Astrocyte of the cerebellum (primary cell): ENCODE data around the gene IQCM.
"Not testable (repeated sequence)": the region's sequence is repeated elsewhere in the genome, so short reads cannot be mapped to it uniquely, and the experiment has no call there.

Experiments
- DNase-seq: peaks from one replicate; pipeline ENCODE4 v3.0.0-alpha.2; 2011; ENCODE audit warnings: low read depth
- H3K4me3 ChIP-seq: 2 replicates; pipeline ENCODE4 v1.5.1; 2011; ENCODE audit warnings: mild to moderate bottlenecking, low read depth, low read length, moderate library complexity
- in situ Hi-C: cut with HindIII; loops from 2 replicates; pipeline ENCODE4 v1.10.0; 2017; ENCODE audit warnings: low sequenced_read_pairs
- TF ChIP-seq, protein P1 (sequence below): IDR thresholded peaks from 2 replicates; pipeline ENCODE4 v1.5.1; 2012; ENCODE audit warnings: low read length, low read depth, moderate library complexity, mild to moderate bottlenecking; ENCODE audit errors: missing control alignments

Gene IQCM

DNA sequence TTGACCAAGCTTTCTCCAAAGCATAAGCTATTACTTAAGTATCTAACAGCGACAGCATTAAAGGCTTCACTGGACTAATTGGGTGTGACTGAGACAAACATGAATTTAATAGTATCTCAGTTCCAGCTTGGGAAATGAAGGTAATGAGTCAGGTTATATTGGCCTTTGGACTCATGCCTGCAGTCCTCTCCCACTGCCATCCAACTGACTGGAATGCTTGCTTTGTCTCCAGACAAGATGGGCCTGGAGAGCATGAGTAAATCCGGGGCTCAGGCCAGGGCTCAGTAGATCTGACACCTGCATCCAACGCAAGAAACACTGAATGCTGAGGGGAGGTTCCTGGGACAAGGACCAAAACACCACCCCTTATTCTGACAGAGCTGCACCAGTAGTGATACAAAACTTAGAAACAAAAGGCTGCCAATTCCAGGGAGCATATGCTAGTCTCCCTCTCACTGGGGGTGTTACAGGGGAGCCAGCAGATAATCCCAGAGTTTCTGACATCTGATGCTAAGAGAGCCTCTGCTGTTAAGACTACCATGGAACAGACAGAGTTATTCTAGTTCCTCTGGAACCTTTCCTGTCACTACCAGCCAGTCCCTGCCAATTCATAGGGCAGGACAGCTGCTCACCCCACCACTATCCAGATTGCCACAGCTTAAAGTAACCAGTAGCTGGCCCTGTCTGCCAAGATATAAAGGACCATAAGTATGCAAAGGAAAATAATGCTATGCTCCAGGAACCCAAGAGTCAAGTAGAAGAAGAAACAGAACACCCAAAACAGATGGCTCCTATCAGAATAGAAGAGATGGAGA lies 293.8 kb downstream of the IQCM start:
- in situ Hi-C loops: loop anchor here (5.0 kb wide), 1 partner anchor 105 kb away; no protein-coding TSS in a partner anchor
- DNase-seq: no peak
- TF ChIP-seq, protein P1, sequence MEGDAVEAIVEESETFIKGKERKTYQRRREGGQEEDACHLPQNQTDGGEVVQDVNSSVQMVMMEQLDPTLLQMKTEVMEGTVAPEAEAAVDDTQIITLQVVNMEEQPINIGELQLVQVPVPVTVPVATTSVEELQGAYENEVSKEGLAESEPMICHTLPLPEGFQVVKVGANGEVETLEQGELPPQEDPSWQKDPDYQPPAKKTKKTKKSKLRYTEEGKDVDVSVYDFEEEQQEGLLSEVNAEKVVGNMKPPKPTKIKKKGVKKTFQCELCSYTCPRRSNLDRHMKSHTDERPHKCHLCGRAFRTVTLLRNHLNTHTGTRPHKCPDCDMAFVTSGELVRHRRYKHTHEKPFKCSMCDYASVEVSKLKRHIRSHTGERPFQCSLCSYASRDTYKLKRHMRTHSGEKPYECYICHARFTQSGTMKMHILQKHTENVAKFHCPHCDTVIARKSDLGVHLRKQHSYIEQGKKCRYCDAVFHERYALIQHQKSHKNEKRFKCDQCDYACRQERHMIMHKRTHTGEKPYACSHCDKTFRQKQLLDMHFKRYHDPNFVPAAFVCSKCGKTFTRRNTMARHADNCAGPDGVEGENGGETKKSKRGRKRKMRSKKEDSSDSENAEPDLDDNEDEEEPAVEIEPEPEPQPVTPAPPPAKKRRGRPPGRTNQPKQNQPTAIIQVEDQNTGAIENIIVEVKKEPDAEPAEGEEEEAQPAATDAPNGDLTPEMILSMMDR: no peak
- H3K4me3 ChIP-seq: no peak overlapping the region

DNA sequence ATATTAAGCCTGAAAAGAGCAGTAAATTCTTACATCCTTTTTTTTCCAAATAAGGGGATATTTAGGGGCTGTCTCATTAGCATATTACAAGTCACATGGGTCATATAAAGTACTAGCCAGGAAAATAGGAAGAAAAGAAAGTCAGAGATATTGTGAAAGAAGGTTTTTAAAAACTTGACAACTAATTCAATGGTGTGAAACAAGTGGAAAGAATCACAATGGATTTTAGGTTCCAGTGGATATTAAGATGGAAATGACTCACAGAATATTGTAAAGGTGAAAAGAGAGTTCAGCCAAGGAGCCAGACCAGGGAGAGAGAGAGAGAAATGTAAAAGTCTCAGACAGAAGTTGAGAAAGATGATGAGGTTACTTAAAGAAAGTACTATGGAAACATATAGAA lies 297.2 kb downstream of the IQCM start:
- in situ Hi-C loops: no loop called here
- H3K4me3 ChIP-seq: no peak overlapping the region
- TF ChIP-seq, protein P1: no peak
- DNase-seq: no peak

DNA sequence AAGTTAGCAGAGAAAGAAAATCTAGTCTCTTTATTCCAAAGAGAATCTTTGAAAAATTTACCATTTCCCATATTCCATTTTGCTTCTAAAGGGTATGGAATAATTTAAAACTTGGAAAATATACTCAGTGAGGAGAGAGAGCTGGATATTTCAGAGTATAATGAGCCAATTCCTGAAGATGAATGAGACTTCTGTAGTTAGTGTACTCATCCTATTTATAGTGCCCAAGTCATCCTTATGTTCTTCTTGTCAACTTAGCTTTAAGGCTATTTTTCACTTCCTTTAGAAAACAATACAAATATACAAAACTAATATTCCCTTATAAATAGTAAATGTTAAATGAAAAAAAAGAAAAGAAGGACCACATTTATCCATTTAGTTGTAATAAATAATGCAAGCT lies 302.6 kb downstream of the IQCM start:
- TF ChIP-seq, protein P1: no peak
- DNase-seq: no peak
- in situ Hi-C loops: no loop called here
- no peak overlapping the region for H3K4me3 ChIP-seq

DNA sequence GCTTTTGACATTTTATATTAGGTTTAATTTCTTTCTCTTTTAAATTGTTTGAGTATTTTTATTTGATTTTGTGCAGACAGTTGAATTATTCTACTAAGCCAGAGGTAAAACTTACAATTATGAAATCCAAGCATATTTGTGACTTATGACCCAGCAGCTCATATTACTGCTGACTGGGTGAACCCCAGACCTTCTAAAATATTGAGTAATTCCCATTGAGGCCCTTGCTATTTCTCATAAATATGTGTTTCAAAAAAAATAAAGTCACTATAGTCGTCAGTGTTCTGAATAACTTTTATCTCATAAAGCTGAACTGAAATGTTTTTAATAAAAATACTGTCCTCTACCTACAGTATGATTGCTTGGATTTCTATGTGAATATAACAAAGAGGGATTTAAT lies 303.1 kb downstream of the IQCM start:
- TF ChIP-seq, protein P1: no peak
- no peak for DNase-seq
- in situ Hi-C loops: no loop called here
- no peak overlapping the region for H3K4me3 ChIP-seq

DNA sequence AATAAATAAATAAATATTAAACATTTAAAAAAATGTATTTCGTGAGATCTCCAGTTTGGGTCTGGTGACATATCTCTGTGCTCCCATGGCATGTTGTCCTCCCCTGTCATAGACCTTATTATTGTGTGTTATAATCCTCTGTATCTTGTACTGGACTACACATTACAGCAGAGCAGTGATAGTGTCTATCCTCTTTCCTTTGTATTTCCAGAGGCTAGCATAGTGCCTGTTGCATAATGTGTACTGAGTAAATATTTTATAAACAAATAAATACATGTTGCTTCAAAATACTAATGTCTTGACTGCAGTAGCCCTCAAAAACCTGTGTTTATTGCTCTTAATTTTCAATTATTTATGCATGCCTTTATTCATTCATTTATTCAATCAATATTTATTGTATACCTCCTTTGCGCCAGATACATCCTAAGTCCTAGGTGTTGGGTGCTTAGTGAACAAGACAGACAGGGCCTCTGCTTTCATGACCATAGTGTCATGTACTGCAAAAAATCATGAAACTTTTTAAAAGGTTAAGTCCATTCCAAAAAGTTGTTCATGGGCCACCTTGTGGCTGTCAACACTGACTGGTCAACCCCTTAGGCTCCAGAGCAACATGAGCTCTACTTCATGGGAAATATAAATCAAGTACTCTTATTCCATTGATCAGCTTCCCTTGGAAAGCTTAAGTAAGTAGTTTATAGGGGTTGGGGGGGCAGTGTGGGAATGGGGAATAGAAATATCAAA lies 303.9 kb downstream of the IQCM start:
- no peak for DNase-seq
- in situ Hi-C loops: no loop called here
- TF ChIP-seq, protein P1: no peak
- no peak overlapping the region for H3K4me3 ChIP-seq

DNA sequence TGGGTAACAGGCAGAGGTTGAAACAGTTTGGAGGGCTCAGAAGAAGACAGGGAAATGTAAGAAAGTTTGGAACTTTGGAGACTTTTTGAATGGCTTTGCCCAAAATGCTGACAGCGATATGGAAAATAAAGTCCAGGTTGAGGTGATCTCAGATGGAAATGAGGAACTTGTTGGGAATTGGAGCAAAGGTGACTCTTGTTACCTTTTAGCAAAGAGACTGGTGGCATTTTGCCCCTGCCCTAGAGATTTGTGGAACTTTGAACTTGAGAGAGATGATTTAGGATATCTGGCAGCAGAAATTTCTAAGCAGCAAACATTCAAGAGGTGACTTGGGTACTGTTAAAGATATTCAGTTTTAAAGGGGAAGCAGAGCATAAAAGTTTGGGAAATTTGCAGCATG lies 308.3 kb downstream of the IQCM start:
- DNase-seq, in situ Hi-C loops, H3K4me3 ChIP-seq: not testable (repeated sequence)

DNA sequence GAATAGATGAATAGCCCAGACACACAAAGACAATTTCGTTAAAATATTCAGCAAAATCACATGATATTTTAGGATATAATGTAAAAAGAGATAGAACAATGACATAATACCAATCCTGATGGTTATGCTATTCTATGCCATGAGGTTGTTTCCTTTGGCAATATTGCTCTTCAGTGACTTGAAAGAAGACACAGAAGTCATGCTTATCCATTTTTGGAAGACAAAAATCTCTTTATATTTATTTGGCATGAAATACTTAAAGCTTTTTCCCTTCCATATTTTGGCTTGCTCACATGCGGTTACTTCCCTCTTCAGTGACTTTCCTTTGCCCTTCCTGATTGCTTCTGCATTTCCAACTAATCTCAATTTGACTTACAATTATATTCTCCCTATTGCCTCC lies 314.8 kb downstream of the IQCM start:
- H3K4me3 ChIP-seq: no peak overlapping the region
- DNase-seq: no peak
- in situ Hi-C loops: no loop called here
- TF ChIP-seq, protein P1: no peak
